A673 (cell line): ENCODE data around the gene SMU1. TPM values are rescaled to one million over a fixed set of nuclear protein-coding genes. Genes with fewer than 3 reads are reported as not detected.
A peak's percentile ranks its signal among the peaks of the same experiment; 100 is the strongest.

ENCODE experiments used
- BruUV-seq: library from RNA; stranded (reverse); fragments of 400-500 nt; replicated peaks from 2 replicates; lab custom pipeline; 2021; lab: Mats Ljungman, UMichigan
- CTCF ChIA-PET: fragments of 300-600 bp; sonication (Branson Sonifier 250); formaldehyde crosslinking; loops from one replicate; lab custom pipeline; 2022; ENCODE audit warnings: antibody characterized with exemption; lab: Charles Lee
- POLR2A ChIA-PET: fragments of 300-600 bp; sonication (Branson Sonifier 250); formaldehyde crosslinking; loops from one replicate; lab custom pipeline; 2022; ENCODE audit warnings: antibody characterized with exemption; ENCODE audit not compliant: low non-redundant PET; lab: Charles Lee
- DNase-seq: peaks from one replicate; pipeline ENCODE4 v3.0.0-alpha.2; 2015; ENCODE audit warnings: low spot score
- H3K27ac ChIP-seq: fragments of 200-600 bp; sonication (generic); 2 replicates; pipeline ENCODE4 v1.5.1; 2016; ENCODE audit warnings: mixed run types, low read depth, mild to moderate bottlenecking, mixed read lengths, antibody characterized with exemption, low read length; ENCODE audit not compliant: poor library complexity, severe bottlenecking
- H3K27me3 ChIP-seq: fragments of 200-600 bp; sonication (generic); replicated peaks from 2 replicates; pipeline ENCODE4 v1.6.1; 2017; ENCODE audit warnings: mixed run types, low read depth, mild to moderate bottlenecking, mixed read lengths, antibody characterized with exemption, low read length; ENCODE audit not compliant: insufficient read depth, poor library complexity
- H3K36me3 ChIP-seq: fragments of 200-600 bp; sonication (generic); 2 replicates; pipeline ENCODE4 v1.6.1; 2016; ENCODE audit warnings: mixed run types, mild to moderate bottlenecking, mixed read lengths, antibody characterized with exemption, low read length; ENCODE audit not compliant: insufficient read depth, poor library complexity, severe bottlenecking
- H3K4me1 ChIP-seq: fragments of 200-600 bp; sonication (generic); 2 replicates; pipeline ENCODE4 v1.6.1; 2017; ENCODE audit warnings: mixed run types, mild to moderate bottlenecking, mixed read lengths, antibody characterized with exemption, low read length; ENCODE audit not compliant: insufficient read depth, poor library complexity, severe bottlenecking
- H3K4me3 ChIP-seq: fragments of 200-600 bp; sonication (generic); 2 replicates; pipeline ENCODE4 v1.5.1; 2016; ENCODE audit warnings: low read depth, mixed run types, mild to moderate bottlenecking, mixed read lengths, low read length; ENCODE audit not compliant: poor library complexity, severe bottlenecking
- H3K9me3 ChIP-seq: fragments of 200-600 bp; sonication (generic); 2 replicates; pipeline ENCODE4 v1.6.1; 2016; ENCODE audit warnings: mixed run types, low read depth, mild to moderate bottlenecking, mixed read lengths, antibody characterized with exemption, low read length; ENCODE audit not compliant: poor library complexity, severe bottlenecking
- CTCF ChIP-seq: fragments of 300-800, 200-600 bp; sonication (generic); conservative IDR thresholded peaks from 2 replicates; pipeline ENCODE4 v1.5.1; 2017; ENCODE audit warnings: low read depth, mild to moderate bottlenecking, antibody characterized with exemption, low read length, moderate library complexity, mixed read lengths
- EZH2 ChIP-seq: fragments of 200-600 bp; sonication (generic); IDR thresholded peaks from 2 replicates; pipeline ENCODE4 v1.6.1; 2017; ENCODE audit warnings: borderline replicate concordance, low read depth, mild to moderate bottlenecking, mixed read lengths, antibody characterized with exemption, low read length; ENCODE audit not compliant: poor library complexity, severe bottlenecking
- intact Hi-C: fragments of 100-400 bp; cut with micrococcal nuclease; formaldehyde crosslinking; loops from one replicate; pipeline ENCODE4 v1.10.0; 2022; ENCODE audit not compliant: unreplicated experiment
- total RNA-seq: library from RNA; stranded (reverse); gene quantifications from 2 replicates; pipeline ENCODE4 v1.2.3, GENCODE V29; 2021

Gene SMU1
- total RNA-seq, 1 experiment from 2014 or later = 31.2 TPM

GRCh38 chr9:33111631-33112030, 35.2 kb upstream of the SMU1 start:
- POLR2A ChIA-PET = no interaction called here
- CTCF ChIA-PET = no interaction called here

GRCh38 chr9:33110686-33111085, 34.2 kb upstream of the SMU1 start:
- BruUV-seq = TSS peak; percentile 25
- Histone ChIP-seq H3K27me3 (no peaks in the 10 kb centered on the region), H3K36me3 (peaks cover 7% of the 10 kb centered on the region), H3K9me3 (no peaks in the 10 kb centered on the region), H3K27ac (no peak overlapping the region), H3K4me1 (no peaks in the 10 kb centered on the region), H3K4me3 (no peak overlapping the region)
- CTCF ChIA-PET = no interaction called here
- TF ChIP-seq CTCF (no peak), EZH2 (no peak)
- POLR2A ChIA-PET = no interaction called here
- intact Hi-C loops = no loop called here
- DNase-seq = no peak

More at GRCh38 chr9:33111631-33112030, 35.2 kb upstream of the SMU1 start:
- TF ChIP-seq CTCF (no peak), EZH2 (no peak)
- no peaks in the 10 kb centered on the region for H3K27me3 ChIP-seq
- no peak overlapping the region for H3K4me3 ChIP-seq
- H3K9me3 ChIP-seq = no peaks in the 10 kb centered on the region
- no peak for DNase-seq
- intact Hi-C loops = no loop called here
- H3K36me3 ChIP-seq = peaks cover 7% of the 10 kb centered on the region
- H3K4me1 ChIP-seq = no peaks in the 10 kb centered on the region
- H3K27ac ChIP-seq = no peak overlapping the region
- BruUV-seq = no TSS peak

GRCh38 chr9:33109850-33110595, 33.5 kb upstream of the SMU1 start:
- ChIA-PET POLR2A (interaction anchor here (0.6 kb wide), 1 partner anchor 10 kb away, joined by 7 read pairs; no protein-coding TSS in a partner anchor), CTCF (no interaction called here)
- Histone ChIP-seq H3K4me3 (no peak overlapping the region), H3K27ac (no peak overlapping the region), H3K4me1 (no peaks in the 10 kb centered on the region), H3K9me3 (no peaks in the 10 kb centered on the region), H3K27me3 (no peaks in the 10 kb centered on the region), H3K36me3 (peaks cover 7% of the 10 kb centered on the region)
- intact Hi-C loops = no loop called here
- no TSS peak for BruUV-seq
- no peak for DNase-seq
- TF ChIP-seq CTCF = no peak
- no peak for TF ChIP-seq EZH2
